Endodermal cell (in vitro differentiated cells): ENCODE measurements around the gene MLXIP. TPM values are rescaled to one million over a fixed set of nuclear protein-coding genes. Genes with fewer than 3 reads are reported as not detected.
A peak's percentile ranks its signal among the peaks of the same experiment; 100 is the strongest.

Source experiments
- DNase-seq: peaks from one replicate; pipeline ENCODE4 v3.0.0-alpha.2; 2017
- H3K27ac ChIP-seq: 2 replicates; pipeline ENCODE4 v1.5.1; 2013; ENCODE audit warnings: mild to moderate bottlenecking, low read depth, low read length, moderate library complexity
- H3K27me3 ChIP-seq: 2 replicates; pipeline ENCODE4 v1.6.1; 2013; ENCODE audit warnings: mild to moderate bottlenecking, low read length, moderate library complexity; ENCODE audit not compliant: insufficient read depth, control insufficient read depth, poor library complexity, severe bottlenecking
- H3K36me3 ChIP-seq: 2 replicates; pipeline ENCODE4 v1.7.0; 2013; ENCODE audit warnings: mild to moderate bottlenecking, low read length, moderate library complexity; ENCODE audit not compliant: control insufficient read depth, insufficient read depth
- H3K4me1 ChIP-seq: one replicate; pipeline ENCODE4 v1.7.0; 2013; ENCODE audit warnings: low read length; ENCODE audit not compliant: control insufficient read depth, insufficient read depth
- H3K4me3 ChIP-seq: 2 replicates; pipeline ENCODE4 v1.5.1; 2013; ENCODE audit warnings: mild to moderate bottlenecking, low read length, moderate library complexity
- H3K9ac ChIP-seq: 2 replicates; pipeline ENCODE4 v1.6.1; 2013; ENCODE audit warnings: mild to moderate bottlenecking, low read length, moderate library complexity; ENCODE audit not compliant: poor library complexity, severe bottlenecking; ENCODE audit errors: extremely low read depth
- H3K9me3 ChIP-seq: 2 replicates; pipeline ENCODE4 v1.6.1; 2013; ENCODE audit warnings: mild to moderate bottlenecking, low read length, moderate library complexity; ENCODE audit not compliant: control insufficient read depth
- H3K27ac Mint-ChIP-seq: 2 replicates; pipeline ENCODE4 v1.8.0; 2020; ENCODE audit warnings: mixed read lengths
- H3K27me3 Mint-ChIP-seq: 2 replicates; pipeline ENCODE4 v1.8.0; 2021; ENCODE audit warnings: mild to moderate bottlenecking, mixed read lengths; ENCODE audit not compliant: insufficient read depth
- H3K36me3 Mint-ChIP-seq: 2 replicates; pipeline ENCODE4 v1.8.0; 2020; ENCODE audit warnings: low read depth, mixed read lengths
- H3K4me1 Mint-ChIP-seq: 2 replicates; pipeline ENCODE4 v1.8.0; 2020; ENCODE audit warnings: mixed read lengths
- H3K4me3 Mint-ChIP-seq: 2 replicates; pipeline ENCODE4 v1.8.0; 2020; ENCODE audit warnings: mild to moderate bottlenecking, moderate library complexity, mixed read lengths
- H3K9me3 Mint-ChIP-seq: 2 replicates; pipeline ENCODE4 v1.8.0; 2020; ENCODE audit warnings: mild to moderate bottlenecking, mixed read lengths
- CTCF ChIP-seq: fragments of 200-600 bp; sonication (generic); conservative IDR thresholded peaks from 2 replicates; pipeline ENCODE4 v1.5.0; 2021; ENCODE audit warnings: antibody characterized with exemption, mild to moderate bottlenecking
- WGBS, 2 experiments: methylation state at CpG; one replicate each; pipeline versions ENCODE4 v1.1.5 to v1.1.7; 2013; ENCODE audit warnings: missing lambda C conversion rate in 2 of 2, mixed read lengths in 1 of 2; ENCODE audit not compliant: insufficient coverage in 1 of 2, insufficient read length in 1 of 2; 5-methylcytosine and 5-hydroxymethylcytosine counted together
- total RNA-seq, 2 donors: library from RNA; stranded (reverse); fragmentation: NEBNext Ultra II Directional in 1 of 2; extraction: Animal tissue kit (Norgen Biotek cat#: 25700) in 1 of 2; gene quantifications; 2 replicates in 1 of 2; 3 replicates in 1 of 2; pipeline ENCODE4 v1.2.1, GENCODE V29; 2021

Gene MLXIP
- total RNA-seq, 2 donors from 2014 or later: 27.4 to 32.2 TPM

DNA sequence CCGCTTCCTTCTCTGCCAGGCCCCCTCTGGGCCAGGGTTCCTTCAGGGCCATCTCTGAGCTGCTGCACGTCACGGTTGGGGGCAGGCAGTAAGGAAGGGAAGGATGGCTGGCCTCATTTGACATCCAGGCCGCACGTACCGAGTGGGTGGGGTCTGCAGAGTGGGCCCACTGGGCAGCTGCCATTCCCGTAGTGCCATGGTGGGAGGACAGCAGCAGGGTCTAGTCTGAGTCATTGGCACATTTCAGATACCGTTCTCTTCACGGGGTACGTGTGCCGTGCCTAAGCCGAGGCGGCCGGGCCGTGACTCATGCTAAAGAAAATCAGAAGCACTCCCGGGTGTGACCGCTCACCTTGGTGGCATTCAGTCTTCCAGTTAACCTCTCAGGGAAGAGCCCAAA lies 51.6 kb downstream of the MLXIP start:
- H3K4me3 ChIP-seq: no peak overlapping the region
- Mint-ChIP-seq H3K27ac (no peak overlapping the region), H3K4me3 (no peak overlapping the region), H3K36me3 (peaks cover 27% of the 10 kb centered on the region), H3K9me3 (no peaks in the 10 kb centered on the region), H3K4me1 (no peaks in the 10 kb centered on the region), H3K27me3 (no peaks in the 10 kb centered on the region)
- no peaks in the 10 kb centered on the region for H3K4me1 ChIP-seq
- TF ChIP-seq CTCF: no peak
- peaks cover 17% of the 10 kb centered on the region for H3K36me3 ChIP-seq
- no peaks in the 10 kb centered on the region for H3K9me3 ChIP-seq
- DNase-seq: peak; percentile 39
- H3K9ac ChIP-seq: no peak overlapping the region
- whole genome bisulfite sequencing, 2 experiments: 88 to 92% methylated on average over 17 of the region's 17 CpGs
- no peak overlapping the region for H3K27ac ChIP-seq
- no peaks in the 10 kb centered on the region for H3K27me3 ChIP-seq

GRCh38 chr12:122133192-122133950 lies 54.8 kb downstream of the MLXIP start:
- Mint-ChIP-seq H3K4me1 (no peaks in the 10 kb centered on the region), H3K9me3 (no peaks in the 10 kb centered on the region), H3K27ac (no peak overlapping the region), H3K36me3 (peaks cover 29% of the 10 kb centered on the region), H3K27me3 (no peaks in the 10 kb centered on the region), H3K4me3 (no peak overlapping the region)
- no peak overlapping the region for H3K9ac ChIP-seq
- H3K9me3 ChIP-seq: no peaks in the 10 kb centered on the region
- H3K4me3 ChIP-seq: no peak overlapping the region
- no peaks in the 10 kb centered on the region for H3K4me1 ChIP-seq
- no peak overlapping the region for H3K27ac ChIP-seq
- peak; percentile 87 for DNase-seq
- TF ChIP-seq CTCF: peak; percentile 34
- 84 to 89% methylated on average over 19 to 28 of the region's 28 CpGs for WGBS, 2 experiments
- H3K27me3 ChIP-seq: no peaks in the 10 kb centered on the region
- peaks cover 12% of the 10 kb centered on the region for H3K36me3 ChIP-seq

DNA sequence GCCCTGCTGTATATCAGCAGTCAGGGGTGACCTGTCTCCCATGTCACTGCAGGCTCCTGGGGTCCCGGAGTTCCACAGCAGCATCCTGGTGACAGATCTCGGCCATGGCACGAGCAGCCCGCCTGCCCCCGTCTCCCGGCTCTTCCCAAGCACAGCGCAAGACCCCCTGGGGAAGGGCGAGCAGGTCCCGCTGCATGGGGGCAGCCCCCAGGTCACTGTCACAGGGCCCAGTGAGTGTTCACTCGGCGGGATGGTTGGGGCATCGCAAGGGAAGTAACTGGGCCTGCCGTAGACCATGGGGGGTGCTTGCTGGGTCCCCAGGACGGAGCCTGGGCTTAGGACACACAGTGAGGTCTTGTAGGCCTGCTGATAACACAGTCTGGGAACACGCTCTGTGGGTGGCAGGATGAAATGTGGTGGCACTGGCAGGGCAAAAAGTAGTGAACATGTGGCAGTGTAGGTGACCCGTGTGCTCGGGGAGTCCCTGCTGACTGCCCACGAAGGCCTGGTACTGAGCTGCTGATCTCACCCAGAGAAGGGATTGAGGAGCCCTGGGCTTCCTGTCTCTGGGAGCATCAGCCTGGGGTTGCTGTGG lies 57.0 kb downstream of the MLXIP start:
- no peak overlapping the region for H3K4me3 Mint-ChIP-seq
- Histone ChIP-seq H3K4me3 (no peak overlapping the region), H3K27ac (no peak overlapping the region), H3K36me3 (peaks cover 12% of the 10 kb centered on the region), H3K27me3 (no peaks in the 10 kb centered on the region), H3K4me1 (no peaks in the 10 kb centered on the region), H3K9ac (no peak overlapping the region), H3K9me3 (no peaks in the 10 kb centered on the region)
- H3K27ac Mint-ChIP-seq: no peak overlapping the region
- no peaks in the 10 kb centered on the region for H3K27me3 Mint-ChIP-seq
- TF ChIP-seq CTCF: no peak
- H3K4me1 Mint-ChIP-seq: no peaks in the 10 kb centered on the region
- 95 to 99% methylated on average over 9 to 18 of the region's 18 CpGs for WGBS, 2 experiments
- H3K9me3 Mint-ChIP-seq: peaks cover under 1% of the 10 kb centered on the region
- DNase-seq: peak; percentile 38
- H3K36me3 Mint-ChIP-seq: peaks cover 32% of the 10 kb centered on the region
